ENCODE measurements around the gene ATG16L1. TPM values are rescaled to one million over a fixed set of nuclear protein-coding genes. Genes with fewer than 3 reads are reported as not detected.

Gene ATG16L1
- total and polyA plus RNA-seq, 2 of the 4 experiments (the other 2 are of a cell fraction), result 20.0 to 26.2 TPM

GRCh38 chr2:233289648-233290047 is 38.2 kb downstream of the ATG16L1 start:
- intact Hi-C loops (cut with micrococcal nuclease), result no loop called here
- H3K9ac ChIP-seq (ENCODE audit: low read depth, low read length), result no peak overlapping the region
- ATAC-seq (ENCODE audit: low read depth) (no peak), DNase-seq (no peak)
- H3K27me3 ChIP-seq (ENCODE audit: control insufficient read depth, insufficient read depth, low read length), result no peaks in the 10 kb centered on the region
- no peak overlapping the region for H2AK5ac ChIP-seq (ENCODE audit: low read depth, low read length)
- H3K9me3 ChIP-seq (ENCODE audit: control insufficient read depth, insufficient read depth, low read length), result no peaks in the 10 kb centered on the region
- peaks cover 6 to 10% of the 10 kb centered on the region in 2 experiments; a peak in 2 of 4 replicates for H3K79me1 ChIP-seq (ENCODE audit: low read depth in 1 of 2, low read length in 2 of 2)
- no peak overlapping the region for H2AFZ ChIP-seq (replicated peaks; ENCODE audit: low read length, poor library complexity)
- POLR2A ChIA-PET (ENCODE audit: unreplicated experiment), result no interaction called here
- no peak overlapping the region for H4K8ac ChIP-seq (ENCODE audit: low read depth in 2 of 2, low read length in 2 of 2)
- no peak overlapping the region for H3K14ac ChIP-seq (replicated peaks; ENCODE audit: low read depth, low read length)
- WGBS, 2 experiments (ENCODE audit: extremely low coverage in 2 of 2, insufficient read length in 1 of 2), result 80% methylated on average over 2 of the region's 12 CpGs; no CpG with 5 or more reads in 1 of the 2 experiments
- no peak overlapping the region for H3K23ac ChIP-seq (ENCODE audit: low read depth, low read length)
- peaks cover 61% of the 10 kb centered on the region for H3K36me3 ChIP-seq (ENCODE audit: control insufficient read depth, insufficient read depth, low read length)
- no TSS peak for BruUV-seq (replicated peaks)
- H4K5ac ChIP-seq (ENCODE audit: low read depth, low read length), result no peak overlapping the region
- in situ Hi-C loops (cut with MboI; ENCODE audit: low sequenced_read_pairs), result loop anchor here (10.0 kb wide), 1 partner anchor 155 kb away; no protein-coding TSS in a partner anchor
- H3K56ac ChIP-seq (ENCODE audit: extremely low read depth, insufficient read depth, low read length), result no peak overlapping the region
- H4K91ac ChIP-seq (ENCODE audit: insufficient read depth, low read depth, low read length), result no peak overlapping the region
- H3K18ac ChIP-seq (ENCODE audit: low read depth, low read length), result no peak overlapping the region
- H2AK9ac ChIP-seq (replicated peaks; ENCODE audit: low read depth, low read length, poor library complexity), result no peak overlapping the region
- H3K27ac ChIP-seq (ENCODE audit: insufficient read depth, low read length), result no peak overlapping the region
- TF ChIP-seq RAD21 (IDR thresholded peaks at IDR 0.05; ENCODE audit: low read length), result no peak
- no peak for TF ChIP-seq FOS (IDR thresholded peaks at IDR 0.05; ENCODE audit: low read depth, low read length)
- no peak for TF ChIP-seq MAFK (IDR thresholded peaks at IDR 0.05; ENCODE audit: low read depth, low read length)
- no peak for TF ChIP-seq NFE2L2 (IDR thresholded peaks at IDR 0.05; ENCODE audit: low read depth, low read length)
- TF ChIP-seq CTCF (conservative IDR thresholded peaks at IDR 0.05; ENCODE audit: low read depth, low read length), result no peak
- no peak for TF ChIP-seq SMC3 (IDR thresholded peaks at IDR 0.05; ENCODE audit: low read depth, low read length)
- no peak for TF ChIP-seq RFX5 (IDR thresholded peaks at IDR 0.05; ENCODE audit: low read depth, low read length)
- TF ChIP-seq RCOR1 (IDR thresholded peaks at IDR 0.05; ENCODE audit: insufficient replicate concordance, low read length), result no peak
- no peak for TF ChIP-seq MAZ (IDR thresholded peaks at IDR 0.05; ENCODE audit: borderline replicate concordance, low read depth, low read length)
- peaks cover 5% of the 10 kb centered on the region; the same call in 1 of the 2 replicates for H4K20me1 ChIP-seq (ENCODE audit: insufficient read depth, low read length)
- no peak overlapping the region for H2BK5ac ChIP-seq (ENCODE audit: low read depth, low read length, poor library complexity, severe bottlenecking)
- no peak overlapping the region for H2BK20ac ChIP-seq (ENCODE audit: low read depth, low read length)
- H3K9me1 ChIP-seq (ENCODE audit: insufficient read depth, low read length), result peaks cover 13% of the 10 kb centered on the region; the same call in 1 of the 2 replicates
- no peak overlapping the region for H3K4me3 ChIP-seq (ENCODE audit: insufficient read depth, low read depth, low read length)
- no peak overlapping the region for H2BK15ac ChIP-seq (ENCODE audit: low read depth, low read length)
- H3K4ac ChIP-seq (ENCODE audit: low read depth, low read length), result no peak overlapping the region
- CTCF ChIA-PET, result no interaction called here
- H2BK120ac ChIP-seq (ENCODE audit: low read depth, low read length), result no peak overlapping the region
- dilution Hi-C loops (cut with HindIII; ENCODE audit: low sequenced_read_pairs, unreplicated experiment), result no loop called here
- no peak overlapping the region for H3K4me2 ChIP-seq (ENCODE audit: low read depth, low read length)
- peaks cover 6% of the 10 kb centered on the region; the same call in 1 of the 2 replicates for H3K4me1 ChIP-seq (ENCODE audit: control insufficient read depth, insufficient read depth, low read length)

Measured in IMR-90 (cell line).